ENCODE measurements around the gene KRT5.

The KRT5 gene

DNA sequence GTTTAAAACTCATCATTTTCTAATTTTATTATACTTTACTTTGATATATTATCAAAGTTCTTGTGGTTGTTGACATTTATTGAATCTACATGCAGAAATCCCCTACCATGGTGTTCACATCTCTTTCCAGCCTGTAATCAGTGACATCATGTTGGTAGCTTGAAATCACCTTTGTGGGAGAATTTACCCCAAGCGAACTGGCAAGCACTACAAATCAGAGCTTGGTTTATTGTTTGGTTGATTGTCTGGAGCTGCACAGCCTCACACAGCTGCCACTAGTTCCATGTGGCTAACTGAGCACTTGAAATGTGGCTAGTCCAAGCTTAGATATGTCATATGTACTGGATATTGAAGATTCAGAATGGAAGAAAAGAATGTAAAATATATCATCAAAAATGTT, 15.4 kb upstream of the KRT5 start:
- DNase-seq: no peak

DNA sequence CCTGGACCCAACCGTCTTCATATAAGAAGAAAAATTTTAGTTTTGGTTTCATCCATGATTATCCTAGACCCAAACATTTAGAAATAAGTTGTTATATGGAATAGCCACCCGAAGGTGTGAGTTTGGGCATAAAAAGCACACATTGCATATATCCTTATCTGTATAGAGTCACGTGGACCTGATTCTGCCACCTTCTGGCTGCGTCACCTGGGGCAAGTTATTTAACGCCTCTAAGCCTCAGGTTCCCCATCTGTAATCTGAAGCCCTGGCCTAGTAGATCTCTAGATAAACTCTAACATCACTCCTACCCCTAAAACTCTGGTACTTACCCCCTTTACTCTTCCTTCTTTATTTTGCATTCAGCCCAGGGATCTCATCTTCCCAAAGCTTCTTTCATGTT, 14.3 kb upstream of the KRT5 start:
- DNase-seq: no peak

DNA sequence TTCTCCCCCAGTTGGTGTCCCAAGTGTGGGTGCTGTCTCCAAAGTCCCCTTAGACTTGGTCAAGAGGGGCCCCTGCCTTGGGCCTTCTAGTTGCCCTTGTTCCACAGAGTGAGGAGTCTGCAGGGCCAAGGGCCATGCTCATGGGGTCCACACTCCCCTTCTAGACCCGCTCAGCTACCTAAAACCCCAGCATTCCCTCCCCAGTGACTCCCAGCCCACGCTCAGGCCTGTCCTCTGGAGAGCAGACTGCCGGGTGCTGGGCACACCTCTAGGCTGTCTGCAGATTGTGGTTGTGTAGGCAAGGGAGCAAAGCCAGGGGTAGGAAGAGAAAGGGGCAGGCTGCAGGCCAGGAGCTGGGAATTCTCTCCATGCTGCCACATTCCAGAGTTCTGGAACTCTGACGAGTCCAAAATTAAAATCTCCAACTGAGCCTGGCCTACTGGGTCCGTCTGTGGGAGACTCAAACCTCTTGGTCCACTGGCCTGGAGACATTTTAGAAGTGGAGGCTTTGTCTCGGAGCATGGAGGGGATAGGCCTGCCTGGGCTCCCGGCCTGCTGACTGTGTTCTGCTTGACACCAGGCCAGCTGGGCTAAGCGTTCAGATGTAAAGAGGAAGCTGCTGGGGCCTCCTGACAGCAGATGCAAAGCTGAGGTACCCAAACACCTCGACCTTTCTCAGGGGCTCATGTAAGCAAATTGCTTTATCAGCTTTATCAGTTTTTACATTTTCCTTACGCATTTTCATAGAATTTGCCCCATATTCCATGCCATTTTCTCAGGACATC, 13.7 kb upstream of the KRT5 start:
- DNase-seq: no peak

DNA sequence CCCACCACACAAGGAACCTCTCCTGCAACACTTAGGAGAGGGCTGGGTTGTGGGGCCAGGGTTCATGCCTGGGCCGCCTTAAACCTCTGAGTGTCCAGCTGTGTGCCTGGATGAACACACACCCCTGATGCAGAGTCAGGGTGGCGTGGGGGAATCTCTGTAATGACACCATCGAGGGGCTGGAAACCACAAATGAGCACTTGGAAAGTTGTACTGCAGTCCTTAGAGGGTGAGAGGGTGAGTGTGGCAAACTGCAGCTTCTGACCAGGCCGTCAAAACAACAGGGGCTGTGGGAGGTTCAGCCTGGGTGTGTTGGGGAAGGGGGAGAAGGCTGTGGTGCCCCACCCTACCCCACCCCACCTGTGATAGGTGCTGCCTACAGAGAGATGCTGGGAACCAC, 12.4 kb upstream of the KRT5 start:
- no peak for DNase-seq

DNA sequence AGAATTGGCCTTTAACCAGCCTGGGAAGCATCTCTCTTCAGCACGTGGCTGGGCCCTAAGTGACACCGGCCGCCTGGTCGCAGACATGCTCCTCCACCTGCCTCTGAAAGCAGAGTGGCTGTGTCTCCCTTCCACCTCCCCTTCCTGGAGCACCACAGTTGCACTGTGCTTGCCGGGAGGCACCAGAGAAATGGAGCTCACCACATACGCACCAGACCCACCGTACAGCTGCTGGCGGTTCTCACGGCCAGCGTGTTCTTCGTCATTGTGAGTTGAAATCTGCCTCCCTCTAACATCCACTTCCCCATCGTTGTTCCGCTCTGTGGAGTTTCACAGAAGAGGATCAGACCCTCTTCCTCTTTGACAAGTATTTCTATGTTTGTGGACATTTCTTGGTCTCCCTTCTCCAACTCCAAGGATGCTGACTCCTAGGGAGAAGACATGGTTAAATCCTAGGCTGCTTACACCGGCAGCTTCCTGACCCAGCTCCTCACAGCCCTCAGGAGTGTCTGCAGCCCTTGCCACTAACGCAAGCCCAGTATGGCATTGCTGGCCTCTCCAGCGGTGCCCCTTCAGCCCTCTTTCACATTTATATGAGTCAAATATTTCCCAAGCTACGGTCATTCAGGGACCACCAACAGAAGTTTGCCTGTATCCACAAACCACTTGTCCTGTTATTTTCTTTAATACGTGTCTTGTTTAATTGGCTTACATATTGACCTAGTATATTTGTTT, 11.5 kb upstream of the KRT5 start:
- DNase-seq: no peak

DNA sequence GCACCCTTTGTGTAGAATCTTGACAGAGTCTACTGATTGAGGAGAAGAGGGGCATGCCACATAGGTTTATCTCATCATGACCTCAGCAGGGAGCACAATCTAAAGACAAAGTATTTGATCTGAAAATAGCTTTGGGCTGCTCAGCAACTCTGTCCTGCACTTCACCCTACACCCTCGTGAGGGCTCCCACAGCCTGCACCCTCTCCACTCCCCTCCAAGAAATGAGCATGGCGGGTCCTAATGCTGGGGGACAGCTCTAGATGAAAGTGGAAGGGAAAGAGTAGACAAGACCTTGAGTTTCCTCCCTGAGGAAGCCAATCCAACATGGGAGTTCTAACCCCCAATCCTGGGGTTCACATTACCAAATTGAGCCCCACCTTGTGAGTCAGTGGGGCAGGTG, 10.7 kb upstream of the KRT5 start:
- DNase-seq: no peak

DNA sequence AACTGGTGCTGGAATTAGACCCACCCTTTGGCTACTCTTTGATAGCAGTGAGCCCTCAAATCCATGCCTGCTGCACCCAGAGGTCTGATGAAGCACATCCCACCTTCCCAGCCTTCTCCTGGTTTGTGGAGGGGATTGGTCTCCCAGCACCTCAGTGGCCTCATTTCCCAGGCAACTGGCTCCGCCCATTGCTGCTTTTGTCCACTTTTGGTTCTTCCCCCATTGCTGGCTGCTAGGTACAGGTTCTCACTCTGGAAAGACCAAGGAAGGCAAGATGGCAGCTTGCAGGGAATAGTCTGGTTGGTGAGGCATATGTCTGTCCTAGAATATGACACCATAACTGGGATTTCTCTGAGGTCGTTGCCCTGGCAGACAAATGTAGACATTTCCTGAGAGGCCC, 10.2 kb upstream of the KRT5 start:
- DNase-seq: no peak

DNA sequence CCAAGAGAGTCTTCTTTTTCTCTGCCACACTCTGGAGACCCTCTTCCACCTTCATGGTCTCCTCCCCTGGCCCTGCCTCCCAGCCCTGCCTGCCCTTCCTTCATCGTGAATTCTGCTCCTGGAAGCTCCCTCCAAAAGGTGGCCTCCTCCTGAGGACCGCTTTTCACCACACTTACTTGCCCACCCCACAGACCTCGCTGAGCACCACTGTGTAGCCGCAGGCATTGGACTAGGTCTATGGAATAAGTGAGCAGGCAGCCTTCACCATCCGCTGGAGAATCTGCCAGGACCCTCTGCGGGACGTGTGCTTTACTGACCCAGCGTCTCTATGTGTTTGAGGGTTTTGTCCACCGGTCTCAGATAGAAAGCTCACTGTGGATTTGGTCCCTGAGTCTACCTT, 9.7 kb upstream of the KRT5 start:
- DNase-seq: no peak

DNA sequence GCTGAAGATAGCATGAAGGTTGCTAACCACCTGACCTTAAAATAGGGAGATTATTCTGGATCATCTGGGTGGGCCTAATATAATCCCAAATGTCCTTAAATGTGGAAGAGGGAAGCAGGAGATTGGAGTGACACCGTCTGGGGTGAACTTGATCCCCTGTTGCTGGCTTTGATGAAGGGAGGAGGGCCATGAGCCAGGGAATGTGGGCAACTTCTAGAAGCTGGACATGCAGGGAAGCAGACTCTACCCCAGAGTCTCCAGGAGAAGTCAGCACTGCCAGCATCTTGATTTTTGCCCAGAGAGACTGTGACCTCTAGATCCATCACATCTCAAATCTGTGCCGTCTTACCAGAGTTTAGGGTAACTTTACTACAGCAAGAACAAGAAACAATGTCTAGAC, 9.2 kb upstream of the KRT5 start:
- DNase-seq: no peak

DNA sequence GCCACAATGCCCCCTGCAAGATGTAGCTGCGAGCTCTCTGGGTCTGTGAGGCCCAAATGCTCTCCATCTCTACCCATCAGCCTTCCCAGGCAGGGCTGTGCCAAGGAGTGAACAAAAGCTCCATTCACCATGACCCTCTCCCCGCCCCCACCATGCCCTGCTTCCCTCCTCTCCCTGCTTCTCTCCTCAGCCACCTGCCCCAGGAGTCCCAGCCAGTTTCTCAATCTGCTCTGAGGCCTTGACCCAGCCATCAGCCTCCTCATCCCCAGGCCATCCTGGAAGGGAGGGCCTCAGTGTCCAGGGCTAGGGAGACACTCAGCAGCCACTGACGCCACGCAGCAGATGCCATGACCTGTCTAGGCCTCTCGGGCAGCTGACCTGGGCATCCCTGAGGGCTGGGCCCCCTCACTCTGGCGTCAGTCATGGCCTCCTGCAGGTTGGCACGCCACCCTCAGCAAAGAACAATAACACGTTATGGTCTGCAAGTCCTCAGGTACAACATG, 8.5 kb upstream of the KRT5 start:
- no peak for DNase-seq

DNA sequence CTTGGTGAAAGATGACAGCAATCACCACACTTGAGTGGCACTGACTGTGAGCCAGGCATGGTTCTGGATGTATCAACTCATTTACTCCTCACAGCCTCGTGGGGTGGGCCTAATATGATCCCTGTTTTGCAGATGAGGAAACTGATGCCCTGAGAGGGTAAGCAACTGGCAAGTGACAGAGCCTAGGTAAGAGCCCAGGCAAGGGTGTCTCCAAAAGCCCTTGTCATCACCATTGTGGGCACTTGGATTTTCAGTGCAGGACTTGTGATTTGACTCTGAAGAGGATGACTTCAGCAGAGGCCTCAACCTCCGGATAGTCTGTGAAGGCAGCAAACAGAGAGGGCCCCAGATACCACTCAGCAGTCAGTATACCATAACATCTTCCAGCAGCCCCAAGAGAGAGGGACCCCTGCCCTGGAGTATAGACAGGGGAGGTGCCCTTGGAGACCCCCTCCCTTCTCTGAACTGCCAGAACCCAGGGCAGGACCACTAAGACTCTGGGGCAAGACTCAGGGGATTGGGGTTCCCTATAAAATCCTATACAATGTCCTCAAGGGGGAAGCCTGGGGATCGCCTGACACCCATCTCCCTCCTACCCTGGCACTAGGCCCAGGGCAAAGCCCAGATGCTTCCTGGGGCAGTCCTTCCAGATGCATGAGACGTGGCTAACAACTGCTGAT, 7.1 kb upstream of the KRT5 start:
- DNase-seq: no peak

DNA sequence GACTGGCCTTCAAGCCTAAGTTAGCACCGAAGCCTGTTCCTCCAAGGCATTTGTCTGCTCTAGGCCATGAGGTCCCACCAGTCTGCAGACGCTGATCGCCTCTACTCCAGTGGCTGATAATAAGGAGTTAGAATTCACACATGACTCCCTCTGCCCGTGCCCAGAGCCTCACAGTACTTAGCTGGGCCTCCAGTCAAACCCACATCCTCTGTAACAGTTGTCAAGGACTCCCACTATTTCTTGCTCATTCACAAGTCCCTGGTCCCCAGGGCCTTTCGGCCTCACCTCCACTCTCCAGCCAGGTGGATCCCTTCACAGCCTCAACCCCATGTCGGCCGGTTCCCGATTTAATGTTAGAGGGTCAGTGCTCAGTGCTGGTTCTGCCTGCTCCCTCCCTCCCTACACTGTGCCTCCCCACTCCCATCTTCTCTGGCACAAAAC, 6.3 kb upstream of the KRT5 start:
- DNase-seq: no peak

DNA sequence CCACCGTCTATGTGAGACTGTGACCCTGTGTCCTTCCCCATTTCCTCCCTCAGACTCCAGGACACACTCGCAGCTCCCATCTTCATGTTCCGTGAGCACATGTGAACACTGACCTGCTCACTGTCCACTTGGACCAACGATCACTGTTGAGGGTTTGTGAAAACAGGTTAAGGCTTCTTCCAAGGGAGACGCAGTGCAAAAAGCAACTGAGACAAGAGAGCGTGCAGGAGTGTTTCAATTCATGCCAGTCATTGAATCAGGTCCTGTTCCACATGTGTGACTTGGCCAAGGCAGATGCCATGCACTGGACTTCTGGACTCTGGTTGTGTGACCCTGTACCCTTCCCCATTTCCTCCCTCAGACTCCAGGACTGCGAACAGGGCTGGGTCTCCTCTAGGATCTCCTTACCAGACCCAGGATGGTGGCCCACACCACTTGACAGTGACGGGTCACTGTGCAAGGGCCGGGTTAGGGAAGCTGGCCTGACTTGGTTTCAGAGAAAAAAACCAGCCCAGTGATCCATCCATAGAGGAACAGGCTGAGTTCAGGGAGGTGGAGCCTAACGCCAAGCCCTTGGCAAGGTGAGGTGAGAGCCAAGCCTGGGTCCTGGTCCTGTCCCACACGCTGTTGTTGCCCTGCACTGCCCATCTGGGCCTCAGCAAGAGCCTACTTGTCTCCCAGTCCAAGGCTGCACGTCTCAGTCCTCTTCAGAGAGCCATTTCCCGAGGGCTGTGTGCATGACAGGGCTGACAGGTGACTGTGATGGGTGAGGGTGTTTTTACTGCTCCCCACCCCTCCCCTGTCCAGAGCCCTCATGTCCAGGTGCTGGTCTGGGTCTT, 5.7 kb upstream of the KRT5 start:
- DNase-seq: no peak

DNA sequence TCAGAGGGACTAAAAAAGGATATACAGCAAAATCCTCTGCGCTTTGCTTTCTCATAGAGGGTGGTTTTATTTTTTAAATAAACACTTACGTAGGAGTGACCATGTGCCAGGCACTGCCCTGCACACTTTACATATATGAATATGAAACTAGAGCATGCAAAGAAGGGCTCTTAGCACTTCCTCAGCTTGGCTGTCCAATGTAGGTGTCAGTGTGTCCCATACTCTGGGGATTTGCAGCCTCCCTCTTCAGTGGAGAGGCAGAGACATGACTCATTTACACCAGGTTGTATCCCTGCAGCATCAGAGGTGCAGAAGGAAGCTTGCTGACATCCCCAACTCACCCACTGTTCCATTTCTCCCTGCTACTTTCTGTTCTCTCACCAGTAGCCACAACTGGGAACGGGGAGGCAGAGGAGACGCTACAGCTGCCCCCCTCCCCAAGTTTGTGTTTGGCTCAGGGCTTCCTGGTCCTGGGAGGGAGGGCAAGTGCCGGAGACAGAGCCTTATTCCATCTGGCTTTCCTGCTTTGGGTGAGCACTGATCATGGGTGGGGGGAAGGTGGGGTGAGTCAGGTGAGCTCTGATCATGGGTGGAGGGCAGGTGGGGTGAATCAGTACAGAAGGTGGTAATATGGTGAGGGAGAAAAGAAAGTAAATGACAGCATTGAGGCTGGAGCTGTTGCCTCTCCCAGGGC, 4.9 kb upstream of the KRT5 start:
- no peak for DNase-seq

DNA sequence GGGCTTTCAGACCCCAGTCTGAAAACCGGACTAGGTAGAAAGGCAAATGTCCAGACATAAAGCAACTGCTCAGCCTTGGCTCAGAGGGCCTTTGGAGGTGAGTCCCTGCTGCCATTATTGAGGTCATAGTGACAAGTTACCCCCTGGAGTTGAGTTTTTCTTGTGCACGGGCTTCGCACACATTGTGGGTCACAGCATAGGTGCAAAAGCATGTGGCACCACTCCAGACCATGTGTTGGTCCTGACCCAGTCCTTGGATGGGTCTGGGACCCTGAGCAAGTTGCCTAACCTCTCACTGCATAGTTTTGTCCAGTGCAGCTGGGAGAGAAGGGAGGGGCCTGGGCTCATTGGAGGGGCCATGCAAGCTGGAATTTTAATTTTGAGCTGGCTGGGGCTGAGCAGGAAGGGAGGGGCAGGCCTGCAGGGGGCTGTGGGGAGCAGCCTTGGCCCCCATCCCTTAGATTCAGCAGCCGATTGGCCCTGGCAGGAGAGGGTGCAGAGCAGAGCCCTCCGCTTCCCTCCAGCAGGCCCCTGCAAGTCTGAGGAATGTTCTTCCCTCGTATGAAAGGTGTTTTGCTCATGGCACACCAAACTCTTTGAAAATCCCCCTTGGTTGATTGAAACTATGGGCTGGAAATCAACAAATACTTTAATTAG, 4.2 kb upstream of the KRT5 start:
- DNase-seq: no peak

DNA sequence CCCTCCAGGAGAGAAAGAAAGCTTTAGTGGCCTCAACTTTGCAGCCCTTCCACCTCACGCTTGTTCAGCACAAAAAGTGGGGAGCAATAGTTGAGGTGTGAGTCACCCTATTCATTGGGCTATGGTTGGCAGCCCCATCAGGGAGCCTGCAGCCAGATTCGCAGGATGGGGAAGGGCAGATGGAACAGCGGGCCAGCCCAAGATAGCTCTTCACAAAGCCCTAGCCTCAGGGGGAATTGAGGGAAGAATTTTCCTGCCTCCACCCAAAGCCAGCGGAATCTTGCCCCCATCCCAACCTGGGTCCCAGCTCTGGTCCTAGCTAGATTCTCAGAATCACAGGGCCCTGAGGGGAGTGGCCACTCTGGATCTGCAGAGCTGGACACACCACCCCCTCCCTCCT, 3.6 kb upstream of the KRT5 start:
- DNase-seq: no peak

DNA sequence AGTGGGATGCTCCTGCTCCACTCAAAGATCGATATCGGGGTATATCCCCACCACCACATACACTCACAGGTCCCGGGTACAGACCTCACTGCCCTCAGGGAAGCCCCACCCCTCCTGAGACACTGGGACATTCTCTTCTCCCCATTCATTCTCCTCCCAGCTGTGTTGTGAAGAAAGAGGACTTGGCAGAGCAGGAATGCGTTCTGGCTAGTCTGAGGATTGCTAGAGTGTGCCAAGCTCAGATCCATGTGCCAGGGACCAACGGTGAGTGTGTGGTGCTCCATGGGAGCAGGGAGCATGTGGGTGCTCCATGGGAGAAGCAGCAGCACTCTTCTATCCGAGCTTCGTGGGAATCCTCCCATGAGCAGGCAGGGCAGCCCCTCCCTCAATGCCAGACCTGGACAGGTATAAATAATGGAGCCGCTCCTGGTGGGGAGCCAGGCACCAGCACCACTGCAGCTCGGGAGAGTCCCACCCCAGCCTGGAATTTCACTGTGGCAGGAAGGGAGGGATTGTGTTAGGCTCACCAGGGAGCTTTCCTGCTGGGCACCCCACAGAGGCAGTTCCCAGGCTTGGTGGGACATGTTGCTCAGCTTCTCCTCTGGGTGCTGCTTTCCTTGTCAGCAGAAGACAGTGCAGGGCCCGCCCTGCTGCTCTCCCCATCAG, 2.3 kb upstream of the KRT5 start:
- DNase-seq: peak; percentile 40

DNA sequence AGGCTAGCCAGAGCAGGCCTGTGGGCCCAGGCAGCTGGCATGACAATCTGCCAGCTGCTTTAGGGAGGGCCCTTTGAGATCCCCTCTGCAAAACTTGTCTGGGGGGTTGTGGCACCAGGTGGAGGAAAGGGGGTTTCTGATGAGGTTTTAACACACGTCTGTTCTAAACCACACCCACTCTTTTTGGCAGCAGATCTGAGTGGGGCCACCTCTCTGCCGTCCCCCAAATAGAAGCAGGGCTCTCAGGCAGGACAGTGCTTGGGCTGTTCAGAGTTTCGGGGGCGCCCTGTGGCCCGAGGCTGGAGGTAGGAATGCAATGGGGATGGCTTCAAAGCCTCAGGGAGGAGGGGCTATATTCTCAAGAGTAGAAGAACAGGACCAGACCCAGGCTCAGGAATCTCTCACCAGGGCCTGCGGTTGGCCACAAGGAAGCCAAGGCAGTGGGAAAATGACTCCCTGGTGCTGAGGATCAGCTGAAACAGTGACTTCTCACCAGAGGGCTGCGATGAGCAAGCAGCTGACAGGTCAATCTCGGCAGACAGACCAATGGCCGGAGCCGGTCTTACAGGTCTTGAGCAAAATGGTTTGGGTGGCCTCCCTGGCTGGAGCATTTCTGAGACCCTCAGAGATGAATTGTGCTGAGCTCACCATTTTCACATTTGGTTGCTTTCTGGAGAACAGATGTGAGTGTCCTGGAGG, 1.5 kb upstream of the KRT5 start:
- DNase-seq: peak; percentile 76

DNA sequence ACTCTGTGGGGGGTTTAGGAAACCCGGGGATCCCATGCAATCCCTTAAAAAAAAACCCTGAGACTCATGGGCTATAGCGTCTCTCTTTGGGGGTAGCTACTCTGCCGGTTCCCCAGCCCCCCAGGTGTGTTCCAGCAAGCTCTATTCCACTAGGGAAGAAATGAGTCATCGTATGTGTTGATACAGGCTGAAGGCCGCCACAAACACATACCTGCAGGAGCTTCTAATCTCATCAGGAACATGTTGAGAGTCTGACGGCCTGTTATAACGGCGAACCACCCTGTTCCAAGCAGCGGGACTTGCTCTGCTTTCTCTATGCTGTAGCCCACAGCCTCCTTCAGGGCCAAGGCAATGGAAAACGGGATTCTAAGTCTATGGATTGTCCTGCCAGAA, 977 bp upstream of the KRT5 start:
- peak; percentile 22 for DNase-seq

DNA sequence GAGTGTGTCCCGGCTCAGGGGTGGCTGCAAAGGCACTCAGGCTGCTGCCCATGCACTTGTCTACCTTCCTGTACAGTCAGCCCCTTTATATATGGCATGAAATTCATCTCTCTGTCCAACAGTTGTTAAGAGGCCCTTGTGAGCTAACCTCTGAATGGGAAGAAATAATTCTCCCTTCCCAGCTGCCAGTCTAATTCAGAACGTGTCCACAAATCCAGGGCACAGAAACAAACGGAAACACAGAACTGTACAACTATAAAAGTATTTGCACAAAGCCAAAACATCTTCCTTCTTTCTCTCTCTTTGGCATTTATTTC, 849 bp downstream of the KRT5 start:
- no peak for DNase-seq

Measured in fibroblast of skin of back (primary cell).